ENCODE data around the gene ZNF219. TPM values are rescaled to one million over a fixed set of nuclear protein-coding genes. Genes with fewer than 3 reads are reported as not detected.

The ZNF219 gene
- total and polyA plus RNA-seq, 8 donors, result 13.5 to 23.6 (median 17.0) TPM

DNA sequence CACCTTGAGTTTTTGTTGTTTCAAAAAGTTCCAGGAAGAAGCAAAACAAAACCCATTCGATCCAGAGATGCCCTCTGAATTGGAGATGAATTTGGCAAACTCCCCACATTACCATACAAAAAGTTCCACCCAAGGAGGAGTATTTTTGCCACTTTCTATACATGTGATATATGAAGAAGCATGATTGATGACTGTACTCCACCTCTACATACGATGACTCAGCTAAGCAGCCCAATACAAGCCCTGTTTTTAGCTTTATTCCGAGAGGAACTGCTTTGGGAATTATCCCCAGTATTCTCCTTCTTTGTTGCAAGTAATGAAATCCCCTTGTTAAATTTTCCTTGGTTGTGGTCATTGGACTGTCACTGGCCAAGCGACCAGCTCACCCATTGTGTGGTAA, 13.8 kb upstream of the ZNF219 start:
- Histone ChIP-seq H3K27ac (no peak overlapping the region), H3K27me3 (no peaks in the 10 kb centered on the region), H3K9me3 (no peaks in the 10 kb centered on the region), H3K36me3 (no peaks in the 10 kb centered on the region), H3K4me3 (no peak overlapping the region), H3K4me1 (no peaks in the 10 kb centered on the region)
- FAIRE-seq (no peak), DNase-seq (no peak), ATAC-seq (no peak)
- intact Hi-C loops (cut with DNase I), result no loop called here
- TF ChIP-seq CTCF (IDR thresholded peaks at IDR 0.05), result no peak
- WGBS, 2 donors, result 82 to 84% methylated on average over 4 of the region's 4 CpGs

- peaks cover 11 to 26% (median 18%) of the 10 kb centered on the region in 3 donors for H3K4me1 ChIP-seq
- WGBS, 2 donors, result 75 to 80% methylated on average over 6 of the region's 6 CpGs
- H3K27ac ChIP-seq, result no peak overlapping the region
- no peak for TF ChIP-seq CTCF (IDR thresholded peaks at IDR 0.05)
- no peaks in the 10 kb centered on the region for H3K27me3 ChIP-seq
- no peak for DNase-seq
- intact Hi-C loops (cut with DNase I), result no loop called here
- no peak for ATAC-seq
- H3K4me3 ChIP-seq, result no peak overlapping the region
- H3K36me3 ChIP-seq, result no peaks in the 10 kb centered on the region
- FAIRE-seq, result no peak
- H3K9me3 ChIP-seq, result no peaks in the 10 kb centered on the region
These were observed 11.1 kb upstream of the ZNF219 start for GRCh38 chr14:21109377-21110138.

DNA sequence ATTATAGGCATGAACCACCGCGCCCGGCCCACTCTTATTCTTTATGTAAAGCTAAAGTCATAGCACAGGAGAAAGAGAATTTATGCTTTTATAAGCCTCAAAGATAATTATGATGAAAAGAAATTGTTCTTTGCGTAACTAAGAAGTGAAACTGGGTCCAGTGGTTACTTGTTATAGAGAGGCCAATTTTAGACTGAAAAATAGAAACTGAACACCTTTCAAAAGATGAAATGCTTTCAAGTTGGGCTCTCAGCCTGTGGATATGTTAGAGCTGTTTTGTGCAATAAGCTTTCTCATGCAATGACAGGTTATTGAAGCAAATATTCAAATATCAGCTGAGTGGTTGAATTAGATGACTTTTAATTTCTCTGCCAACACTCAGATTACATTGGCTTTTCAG, 10.3 kb upstream of the ZNF219 start:
- no peak overlapping the region for H3K27ac ChIP-seq
- H3K9me3 ChIP-seq, result no peaks in the 10 kb centered on the region
- TF ChIP-seq CTCF (IDR thresholded peaks at IDR 0.05), result no peak
- H3K27me3 ChIP-seq, result no peaks in the 10 kb centered on the region
- 91 to 95% methylated on average over 4 of the region's 4 CpGs for WGBS, 2 donors
- DNase-seq, result no peak
- no peaks in the 10 kb centered on the region for H3K36me3 ChIP-seq
- FAIRE-seq, result no peak
- ATAC-seq, result no peak
- intact Hi-C loops (cut with DNase I), result no loop called here
- no peak overlapping the region for H3K4me3 ChIP-seq
- H3K4me1 ChIP-seq, result peaks cover 12 to 26% (median 18%) of the 10 kb centered on the region in 3 donors

DNA sequence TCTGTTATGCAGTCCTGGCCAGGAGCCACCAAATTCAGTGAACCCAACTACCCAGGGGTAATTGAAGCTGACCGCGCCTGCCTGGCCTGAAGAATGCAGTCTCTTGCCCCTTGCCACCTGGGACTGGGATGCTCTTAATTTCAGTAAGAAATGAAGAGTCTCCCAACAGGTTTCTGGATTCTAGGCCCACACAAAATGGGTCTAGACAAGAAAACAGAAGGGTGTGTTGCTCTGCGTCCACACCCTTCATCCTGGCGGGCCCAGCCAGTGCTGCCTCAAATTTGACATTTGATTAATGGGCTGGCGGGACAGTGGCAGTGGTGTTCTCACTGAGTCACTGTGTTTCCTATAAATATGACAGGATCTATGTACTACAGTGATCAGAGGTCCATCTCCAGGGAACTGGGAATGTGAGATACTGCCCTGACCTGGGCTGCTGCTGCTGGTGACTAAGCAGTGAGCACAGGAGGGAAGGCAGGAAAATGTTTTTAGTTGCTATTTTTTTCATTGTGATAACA, 8.9 kb upstream of the ZNF219 start:
- H3K27ac ChIP-seq, result peak overlapping the region in 1 of 4 donors; percentile 98
- WGBS, 2 donors, result 33 to 43% methylated on average over 5 of the region's 5 CpGs

More for the DNA sequence above, 8.9 kb upstream of the ZNF219 start:
- H3K9me3 ChIP-seq, result no peaks in the 10 kb centered on the region
- no peaks in the 10 kb centered on the region for H3K27me3 ChIP-seq
- no peak overlapping the region for H3K4me3 ChIP-seq
- DNase-seq, result peak in 1 of 6 donors; percentile 24
- H3K36me3 ChIP-seq, result no peaks in the 10 kb centered on the region
- no peak for FAIRE-seq
- no peak for ATAC-seq
- intact Hi-C loops (cut with DNase I), result no loop called here
- H3K4me1 ChIP-seq, result peaks cover 12 to 30% (median 18%) of the 10 kb centered on the region in 3 donors
- no peak for TF ChIP-seq CTCF (IDR thresholded peaks at IDR 0.05)
